Large intestine (tissue), 3 donors: ENCODE results near the gene TPRG1. TPM values are rescaled to one million over a fixed set of nuclear protein-coding genes. Genes with fewer than 3 reads are reported as not detected.

ENCODE experiments used
- DNase-seq, 2 donors: peaks; one replicate each; pipeline versions ENCODE4 v3.0.0 to v3.0.0-alpha.2; 2013
- H3K27ac ChIP-seq: one replicate; pipeline ENCODE4 v1.5.1; 2013; ENCODE audit warnings: low read length
- H3K27me3 ChIP-seq: 2 replicates; pipeline ENCODE4 v1.6.1; 2013; ENCODE audit warnings: low read length; ENCODE audit not compliant: control insufficient read depth, insufficient read depth
- H3K36me3 ChIP-seq: 2 replicates; pipeline ENCODE4 v1.6.1; 2013; ENCODE audit warnings: low read length; ENCODE audit not compliant: control insufficient read depth, insufficient read depth
- H3K4me1 ChIP-seq: one replicate; pipeline ENCODE4 v1.6.1; 2013; ENCODE audit warnings: low read length; ENCODE audit not compliant: control insufficient read depth, insufficient read depth
- H3K4me3 ChIP-seq: one replicate; pipeline ENCODE4 v1.5.1; 2013; ENCODE audit warnings: low read length
- H3K9me3 ChIP-seq: one replicate; pipeline ENCODE4 v1.6.1; 2013; ENCODE audit warnings: mild to moderate bottlenecking, low read depth, low read length, moderate library complexity; ENCODE audit not compliant: control insufficient read depth
- WGBS: methylation state at CpG from one replicate; pipeline ENCODE4 v1.1.5; 2013; ENCODE audit warnings: low lambda C conversion rate; ENCODE audit not compliant: insufficient coverage; 5-methylcytosine and 5-hydroxymethylcytosine counted together
- polyA plus RNA-seq: library from polyadenylated mRNA; unstranded; fragments of 120-200 nt; gene quantifications from one replicate; pipeline ENCODE4 v1.2.1, GENCODE V29; 2013

The TPRG1 gene
- polyA plus RNA-seq, 1 donor: 0.64 TPM

DNA sequence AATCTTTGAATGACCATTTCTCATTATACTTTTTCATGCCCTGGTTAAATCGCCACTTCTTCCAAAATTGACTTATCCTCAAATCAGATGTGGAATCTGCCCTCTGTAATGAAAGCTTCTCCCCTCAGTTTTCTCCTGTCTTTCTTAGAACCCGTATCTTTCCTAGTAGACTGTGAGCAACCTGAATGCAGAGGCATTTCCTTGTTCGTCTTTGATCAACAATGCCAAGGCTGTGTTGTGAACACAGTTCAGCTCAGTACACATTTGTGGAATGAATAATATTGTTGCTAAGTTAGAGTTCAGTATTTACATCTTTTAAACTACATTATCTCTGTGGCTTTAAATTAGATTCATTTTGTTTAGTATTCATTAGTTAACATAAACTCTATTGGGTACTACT is 123.3 kb downstream of the TPRG1 start:
- Histone ChIP-seq H3K36me3 (no peaks in the 10 kb centered on the region), H3K27ac (no peak overlapping the region), H3K27me3 (no peaks in the 10 kb centered on the region), H3K4me1 (no peaks in the 10 kb centered on the region), H3K9me3 (no peaks in the 10 kb centered on the region), H3K4me3 (no peak overlapping the region)
- DNase-seq: no peak
- WGBS: 100% methylated on average over 1 of the region's 3 CpGs

DNA sequence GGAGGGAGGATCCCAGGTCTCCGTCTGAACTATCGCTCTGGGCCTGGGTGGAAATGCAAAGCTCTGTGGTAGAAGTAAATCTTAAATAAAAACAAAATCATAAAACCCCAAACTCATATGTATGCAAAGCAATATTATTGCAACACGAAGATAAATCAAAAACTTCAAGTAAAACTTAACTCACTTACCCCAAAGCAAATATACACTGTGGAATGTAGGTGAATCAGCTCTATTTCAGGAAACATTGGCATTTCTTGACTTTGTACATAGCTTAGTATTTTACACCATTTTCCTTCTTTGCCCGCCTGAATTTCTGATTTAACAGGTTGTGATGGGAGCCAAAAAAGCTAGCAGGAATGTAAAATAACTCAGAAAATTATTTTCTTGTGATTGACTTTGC is 126.2 kb downstream of the TPRG1 start:
- Histone ChIP-seq H3K4me1 (no peaks in the 10 kb centered on the region), H3K27me3 (no peaks in the 10 kb centered on the region), H3K36me3 (no peaks in the 10 kb centered on the region), H3K27ac (no peak overlapping the region), H3K4me3 (no peak overlapping the region), H3K9me3 (no peaks in the 10 kb centered on the region)
- WGBS: 80% methylated on average over 4 of the region's 4 CpGs
- no peak for DNase-seq

DNA sequence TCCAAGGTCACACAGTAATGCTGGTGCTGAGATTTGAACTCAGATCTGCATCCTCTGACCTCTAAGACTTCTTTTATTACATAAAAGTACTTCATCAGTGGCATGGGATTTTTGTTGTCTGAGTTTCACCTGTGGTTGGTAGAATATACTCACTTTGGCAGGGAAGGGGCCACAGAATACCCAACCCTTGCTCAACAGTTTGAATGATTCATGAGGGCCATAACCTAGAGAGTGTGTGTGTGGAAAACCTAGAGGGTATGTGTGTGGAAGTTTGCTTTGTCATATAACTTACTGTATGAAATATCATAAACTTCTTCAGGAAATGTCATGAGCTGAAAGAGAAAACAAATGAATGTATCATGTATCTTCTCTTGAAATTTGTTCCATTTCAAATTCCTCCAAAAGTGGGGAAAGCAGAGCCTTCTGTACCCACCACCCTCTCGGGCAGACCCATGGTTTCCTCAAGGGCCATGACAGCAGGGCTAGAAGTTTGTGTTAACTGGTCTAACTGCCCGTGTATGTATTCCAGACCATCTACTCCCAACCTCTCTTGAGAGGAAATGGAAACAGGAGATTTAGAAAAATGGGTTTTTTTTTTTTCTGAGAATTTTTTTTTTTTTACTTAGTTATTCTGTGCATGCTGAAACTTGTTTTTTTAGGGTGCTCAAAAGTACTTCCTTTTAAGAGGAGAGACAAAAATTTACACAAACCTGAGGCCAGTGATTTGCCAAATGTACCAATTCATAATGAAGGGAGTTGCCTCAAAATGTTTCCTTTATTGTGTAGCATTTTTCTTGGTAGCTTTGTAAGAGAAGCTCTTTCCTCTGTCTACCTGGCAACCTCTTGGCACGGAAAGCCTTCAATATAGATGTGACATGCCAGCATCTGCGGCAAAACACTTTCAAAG is 127.0 kb downstream of the TPRG1 start:
- no CpG with 5 or more reads among the region's 4 CpGs for WGBS
- Histone ChIP-seq H3K4me3 (no peak overlapping the region), H3K9me3 (no peaks in the 10 kb centered on the region), H3K27ac (no peak overlapping the region), H3K36me3 (no peaks in the 10 kb centered on the region), H3K4me1 (no peaks in the 10 kb centered on the region), H3K27me3 (no peaks in the 10 kb centered on the region)
- DNase-seq: no peak

DNA sequence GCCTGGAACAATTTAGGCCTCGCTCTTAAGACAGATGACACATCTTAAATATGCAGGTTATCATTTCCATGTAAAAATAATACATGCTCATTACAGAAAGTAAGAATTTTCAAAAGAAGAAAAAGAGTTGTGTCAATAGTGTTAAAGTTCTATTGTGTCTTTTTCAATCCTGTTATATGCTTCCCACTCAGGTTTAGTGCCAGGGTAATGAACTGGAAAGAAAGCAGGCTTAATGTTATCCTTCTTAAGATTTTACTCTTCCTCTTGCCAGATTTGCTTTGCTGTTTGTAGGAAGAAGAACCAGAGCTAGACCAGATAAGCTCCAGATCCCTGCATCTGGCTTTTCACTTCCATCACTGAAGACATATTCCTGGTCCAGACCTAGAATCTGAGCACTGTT is 128.6 kb downstream of the TPRG1 start:
- H3K4me3 ChIP-seq: no peak overlapping the region
- H3K36me3 ChIP-seq: no peaks in the 10 kb centered on the region
- H3K27me3 ChIP-seq: no peaks in the 10 kb centered on the region
- DNase-seq: no peak
- H3K27ac ChIP-seq: no peak overlapping the region
- no peaks in the 10 kb centered on the region for H3K9me3 ChIP-seq
- WGBS: no CpG with 5 or more reads among the region's 1 CpG
- H3K4me1 ChIP-seq: peaks cover 8% of the 10 kb centered on the region

DNA sequence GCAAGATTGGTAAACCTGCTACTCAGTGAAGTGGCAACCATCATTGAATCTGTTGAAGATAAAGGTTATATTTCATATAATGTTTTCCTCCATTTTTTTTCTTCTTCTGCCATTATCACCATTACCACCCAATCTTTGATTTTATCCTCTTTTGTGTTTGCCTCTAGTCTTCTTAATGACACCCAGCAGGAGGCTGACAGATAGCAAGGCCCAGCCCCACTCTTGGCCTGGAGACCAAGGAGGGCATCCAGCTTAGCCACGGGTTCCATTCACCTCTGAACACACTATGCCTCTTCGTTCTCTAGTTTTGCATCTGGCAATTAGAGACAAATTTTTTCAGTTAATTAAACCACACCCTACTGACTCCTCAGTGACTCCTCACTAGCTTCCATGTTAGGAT is 129.7 kb downstream of the TPRG1 start:
- Histone ChIP-seq H3K4me1 (peaks cover 8% of the 10 kb centered on the region), H3K9me3 (no peaks in the 10 kb centered on the region), H3K4me3 (no peak overlapping the region), H3K27me3 (no peaks in the 10 kb centered on the region), H3K36me3 (no peaks in the 10 kb centered on the region), H3K27ac (no peak overlapping the region)
- no peak for DNase-seq
- 80% methylated on average over 1 of the region's 2 CpGs for WGBS

DNA sequence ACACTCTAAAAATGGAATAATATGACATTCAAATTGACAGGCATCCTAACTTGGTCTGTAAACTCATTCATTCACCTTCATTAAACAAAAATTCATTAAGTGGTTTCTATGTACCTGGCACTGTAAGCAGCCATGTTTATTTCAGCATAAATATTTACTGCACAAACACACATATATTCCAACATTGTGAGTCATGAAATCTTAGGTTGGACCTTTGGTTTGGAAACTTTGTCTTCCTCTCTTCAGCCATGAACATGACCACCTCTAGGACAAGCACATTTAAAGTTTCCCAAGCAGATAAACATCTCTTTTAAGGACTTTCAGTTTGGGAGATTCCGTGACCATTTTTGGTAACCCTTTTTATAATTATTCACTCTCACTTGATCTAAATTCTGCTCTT is 131.8 kb downstream of the TPRG1 start:
- H3K4me3 ChIP-seq: no peak overlapping the region
- no peaks in the 10 kb centered on the region for H3K36me3 ChIP-seq
- H3K9me3 ChIP-seq: no peaks in the 10 kb centered on the region
- H3K27me3 ChIP-seq: no peaks in the 10 kb centered on the region
- no peak overlapping the region for H3K27ac ChIP-seq
- peaks cover 8% of the 10 kb centered on the region for H3K4me1 ChIP-seq
- WGBS: 100% methylated on average over 1 of the region's 1 CpG
- no peak for DNase-seq

DNA sequence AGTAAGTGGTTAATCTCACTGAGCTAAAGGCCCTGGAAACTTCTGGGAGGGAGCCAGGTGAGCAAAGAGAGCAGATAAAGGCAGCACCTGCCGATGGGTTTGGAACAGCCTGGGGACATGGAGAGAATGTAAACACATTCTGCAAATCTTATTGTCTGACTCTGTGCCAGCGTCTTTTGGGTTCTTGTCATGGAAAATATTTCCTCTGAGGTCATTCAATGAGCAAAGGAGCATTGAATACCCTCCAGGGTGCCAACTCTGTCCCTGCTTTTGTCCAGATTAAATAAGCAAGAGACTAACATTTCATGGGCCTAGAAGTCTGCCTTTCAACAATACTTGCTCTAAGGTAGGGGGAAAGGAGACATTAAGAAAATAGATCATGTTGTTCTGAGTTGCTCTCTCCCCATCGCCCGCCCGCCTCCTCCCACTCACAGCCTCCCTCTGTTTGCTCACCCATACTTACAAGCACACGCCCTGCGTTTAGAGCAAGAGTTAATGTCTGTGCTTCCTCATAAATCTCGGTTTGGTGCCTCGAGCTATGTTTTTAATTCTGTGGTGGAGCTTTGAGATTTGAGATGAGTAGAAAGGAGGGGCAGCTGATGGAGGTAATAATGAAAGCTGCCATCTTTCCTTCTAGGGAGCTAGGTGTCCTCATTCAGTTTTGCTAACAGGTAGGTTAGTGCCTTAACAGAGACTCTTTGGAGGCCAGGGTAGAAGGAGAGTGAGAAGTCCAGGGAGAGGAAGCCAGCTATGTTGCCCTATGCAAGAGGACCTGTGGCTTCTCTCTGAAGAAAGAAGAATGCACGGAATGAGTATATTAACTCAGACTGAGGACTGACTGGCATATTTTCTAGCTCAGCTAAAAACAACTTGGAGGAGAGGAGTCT is 132.9 kb downstream of the TPRG1 start:
- Histone ChIP-seq H3K36me3 (no peaks in the 10 kb centered on the region), H3K4me3 (no peak overlapping the region), H3K4me1 (peaks cover 8% of the 10 kb centered on the region), H3K27ac (peak overlapping the region; percentile 56), H3K27me3 (no peaks in the 10 kb centered on the region), H3K9me3 (no peaks in the 10 kb centered on the region)
- DNase-seq: peak in 1 of 2 donors; percentile 54
- WGBS: no CpG with 5 or more reads among the region's 10 CpGs

DNA sequence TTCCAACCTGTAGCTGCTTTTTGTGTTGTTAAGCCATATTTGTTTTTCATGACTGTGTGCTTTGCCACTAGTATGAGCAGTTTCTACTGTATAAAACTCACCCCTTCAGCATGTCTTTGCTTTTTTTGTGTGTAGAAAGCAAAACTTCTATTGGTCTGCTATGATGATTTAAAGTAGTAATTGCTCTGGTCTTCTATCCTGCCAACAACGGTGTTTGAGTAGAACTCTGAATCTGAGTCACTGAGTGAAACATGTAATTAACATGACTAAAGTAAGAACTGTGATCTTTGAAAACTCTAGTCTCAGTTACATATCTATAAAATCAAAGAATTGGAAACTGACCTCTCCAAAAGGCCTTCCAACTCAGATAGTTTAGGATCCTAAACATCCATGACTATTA is 133.6 kb downstream of the TPRG1 start:
- Histone ChIP-seq H3K36me3 (no peaks in the 10 kb centered on the region), H3K27ac (no peak overlapping the region), H3K4me1 (peaks cover 8% of the 10 kb centered on the region), H3K27me3 (no peaks in the 10 kb centered on the region), H3K4me3 (no peak overlapping the region), H3K9me3 (no peaks in the 10 kb centered on the region)
- no peak for DNase-seq
- WGBS: no CpG with 5 or more reads among the region's 1 CpG

DNA sequence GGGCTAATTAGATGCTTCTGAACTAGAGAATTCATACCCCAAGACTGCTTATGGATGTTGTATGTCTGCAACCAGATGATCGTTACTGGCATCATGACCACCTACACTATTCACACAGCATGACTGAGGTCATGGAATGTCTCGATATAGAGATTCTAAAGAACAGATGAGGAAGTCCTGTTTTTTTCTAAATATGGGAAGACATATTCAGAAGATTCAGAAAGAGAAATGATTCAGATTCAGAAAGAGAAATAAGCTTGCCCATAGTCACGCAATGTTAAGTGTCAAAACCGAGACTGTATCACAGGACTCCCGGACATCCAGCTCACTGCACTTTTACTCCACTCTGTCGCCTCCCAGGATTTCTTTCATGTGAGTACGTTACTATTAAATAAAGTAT is 136.2 kb downstream of the TPRG1 start:
- DNase-seq: no peak
- Histone ChIP-seq H3K27ac (no peak overlapping the region), H3K36me3 (no peaks in the 10 kb centered on the region), H3K9me3 (no peaks in the 10 kb centered on the region), H3K27me3 (no peaks in the 10 kb centered on the region), H3K4me3 (no peak overlapping the region), H3K4me1 (peaks cover 8% of the 10 kb centered on the region)
- WGBS: no CpG with 5 or more reads among the region's 7 CpGs

DNA sequence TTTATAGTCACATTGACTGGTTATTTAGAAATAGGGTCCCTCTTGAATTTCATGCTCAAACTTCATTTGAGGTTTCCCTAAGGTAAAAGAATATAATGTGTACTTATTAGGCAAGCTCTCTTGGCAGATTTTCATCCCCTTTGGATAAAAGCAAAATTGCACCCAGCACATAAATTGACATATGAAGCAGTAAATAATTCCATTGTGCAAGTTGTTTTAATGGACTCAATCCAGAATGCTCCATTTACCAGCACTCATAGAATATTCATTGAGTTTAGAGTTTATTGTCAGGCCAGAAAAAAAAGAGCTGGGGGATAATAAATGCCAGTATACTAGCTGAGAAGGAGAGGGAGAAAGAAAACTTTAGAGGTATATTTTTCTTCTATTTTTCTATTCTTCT is 136.8 kb downstream of the TPRG1 start:
- peaks cover 8% of the 10 kb centered on the region for H3K4me1 ChIP-seq
- H3K27me3 ChIP-seq: no peaks in the 10 kb centered on the region
- H3K36me3 ChIP-seq: no peaks in the 10 kb centered on the region
- H3K4me3 ChIP-seq: no peak overlapping the region
- H3K27ac ChIP-seq: no peak overlapping the region
- DNase-seq: no peak
- no peaks in the 10 kb centered on the region for H3K9me3 ChIP-seq
